Lower lobe of right lung (tissue), 2 donors: ENCODE results near the gene SYT17. TPM values are rescaled to one million over a fixed set of nuclear protein-coding genes. Genes with fewer than 3 reads are reported as not detected.

ENCODE experiments used
- ATAC-seq, 2 donors: fragments of 200-7000 bp; cut with Tn5 transposase; one replicate each; pipeline ENCODE4 v1.9.1; 2020 to 2022; ENCODE audit warnings: mild to moderate bottlenecking in 2 of 2, moderate library complexity in 2 of 2
- DNase-seq: peaks from one replicate; pipeline ENCODE4 v3.0.0-alpha.2; 2020
- H3K27ac ChIP-seq: fragments of 200-600 bp; one replicate; pipeline ENCODE4 v1.8.0; 2022
- H3K27me3 ChIP-seq: fragments of 200-600 bp; one replicate; pipeline ENCODE4 v1.8.0; 2022; ENCODE audit warnings: low read depth
- H3K36me3 ChIP-seq: fragments of 200-600 bp; one replicate; pipeline ENCODE4 v1.8.0; 2022; ENCODE audit warnings: mild to moderate bottlenecking
- H3K4me1 ChIP-seq: fragments of 200-600 bp; one replicate; pipeline ENCODE4 v1.8.0; 2022
- H3K4me3 ChIP-seq: fragments of 200-600 bp; one replicate; pipeline ENCODE4 v1.8.0; 2022; ENCODE audit warnings: mild to moderate bottlenecking
- H3K9me3 ChIP-seq: fragments of 200-600 bp; one replicate; pipeline ENCODE4 v1.8.0; 2022
- intact Hi-C: fragments of 100-400 bp; cut with DNase I; formaldehyde crosslinking; loops from one replicate; pipeline ENCODE4 v1.11.0; 2022
- total RNA-seq: library from RNA; stranded (reverse); fragmentation: NEBNext Ultra II Directional; extraction: Animal tissue kit (Norgen Biotek cat#: 25700); gene quantifications from one replicate; pipeline ENCODE4 v1.2.1, GENCODE V29; 2021
- TF ChIP-seq, protein P1 (sequence below): fragments of 200-600 bp; IDR thresholded peaks from one replicate; pipeline ENCODE4 v1.8.0; 2022; ENCODE audit warnings: antibody characterized with exemption, mild to moderate bottlenecking
- donor health status: DM: no; HTN: yes; CAD: no; lungs with severe emphysema.

SYT17 gene
- total RNA-seq, 1 donor from 2014 or later = 11.8 TPM

DNA sequence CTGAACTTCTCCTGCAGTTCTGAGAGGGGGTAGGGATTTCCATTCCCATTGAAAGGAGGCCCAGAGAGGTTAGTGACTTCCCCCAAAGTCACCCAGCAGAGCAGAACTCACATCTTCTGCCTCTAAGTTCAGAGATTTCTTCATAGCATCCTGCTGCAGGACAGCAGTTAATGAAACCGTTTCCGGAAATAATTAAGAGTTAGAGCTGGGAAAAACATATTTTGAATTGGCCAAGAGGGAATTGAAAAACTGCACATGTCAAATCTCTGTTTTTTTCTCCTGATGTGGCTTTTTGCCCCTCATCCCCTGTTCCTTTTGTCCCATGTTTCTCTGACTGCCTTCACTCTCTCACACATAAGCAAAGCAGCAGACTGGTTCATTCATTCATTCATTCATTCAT lies 27.6 kb upstream of the SYT17 start:
- intact Hi-C loops = no loop called here

DNA sequence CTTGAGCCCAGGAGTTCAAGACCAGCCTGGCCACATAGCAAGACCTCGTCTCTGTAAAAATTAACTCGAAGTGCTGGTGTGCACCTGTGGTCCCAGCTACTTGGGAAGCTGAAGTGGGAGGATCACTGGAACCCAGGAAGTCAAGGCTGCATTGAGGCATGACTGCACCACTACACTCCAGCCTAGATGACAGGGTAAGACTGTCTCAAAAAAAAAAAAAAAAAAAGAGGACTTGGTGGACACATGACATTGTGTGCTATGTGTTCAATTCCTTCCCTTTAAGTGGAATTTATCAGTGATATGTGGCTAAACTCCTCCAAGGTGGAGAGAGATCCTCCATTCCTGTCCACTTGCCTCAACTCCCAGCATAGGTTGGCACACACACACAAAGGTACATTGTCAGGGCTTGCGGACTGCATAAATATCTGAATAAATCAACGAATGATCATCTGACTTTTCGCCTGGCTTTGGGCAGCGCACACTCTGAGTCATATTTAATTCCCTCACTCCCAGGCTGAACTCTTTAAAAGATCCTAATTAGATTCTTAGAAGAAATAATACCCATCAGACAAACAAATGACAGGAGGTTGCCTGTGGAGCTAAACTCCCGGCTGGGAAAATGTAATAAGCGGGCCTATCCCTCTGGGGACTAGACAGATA lies 25.0 kb upstream of the SYT17 start:
- ATAC-seq (no peak), DNase-seq (no peak)
- H3K9me3 ChIP-seq = no peaks in the 10 kb centered on the region
- no peaks in the 10 kb centered on the region for H3K27me3 ChIP-seq
- intact Hi-C loops = no loop called here
- TF ChIP-seq, protein P1, sequence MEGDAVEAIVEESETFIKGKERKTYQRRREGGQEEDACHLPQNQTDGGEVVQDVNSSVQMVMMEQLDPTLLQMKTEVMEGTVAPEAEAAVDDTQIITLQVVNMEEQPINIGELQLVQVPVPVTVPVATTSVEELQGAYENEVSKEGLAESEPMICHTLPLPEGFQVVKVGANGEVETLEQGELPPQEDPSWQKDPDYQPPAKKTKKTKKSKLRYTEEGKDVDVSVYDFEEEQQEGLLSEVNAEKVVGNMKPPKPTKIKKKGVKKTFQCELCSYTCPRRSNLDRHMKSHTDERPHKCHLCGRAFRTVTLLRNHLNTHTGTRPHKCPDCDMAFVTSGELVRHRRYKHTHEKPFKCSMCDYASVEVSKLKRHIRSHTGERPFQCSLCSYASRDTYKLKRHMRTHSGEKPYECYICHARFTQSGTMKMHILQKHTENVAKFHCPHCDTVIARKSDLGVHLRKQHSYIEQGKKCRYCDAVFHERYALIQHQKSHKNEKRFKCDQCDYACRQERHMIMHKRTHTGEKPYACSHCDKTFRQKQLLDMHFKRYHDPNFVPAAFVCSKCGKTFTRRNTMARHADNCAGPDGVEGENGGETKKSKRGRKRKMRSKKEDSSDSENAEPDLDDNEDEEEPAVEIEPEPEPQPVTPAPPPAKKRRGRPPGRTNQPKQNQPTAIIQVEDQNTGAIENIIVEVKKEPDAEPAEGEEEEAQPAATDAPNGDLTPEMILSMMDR = no peak
- H3K36me3 ChIP-seq = no peaks in the 10 kb centered on the region
- H3K27ac ChIP-seq = no peak overlapping the region
- peaks cover 23% of the 10 kb centered on the region for H3K4me1 ChIP-seq
- H3K4me3 ChIP-seq = no peak overlapping the region

More for the DNA sequence above, 27.6 kb upstream of the SYT17 start:
- TF ChIP-seq, protein P1 = no peak
- no peaks in the 10 kb centered on the region for H3K9me3 ChIP-seq
- no peak overlapping the region for H3K27ac ChIP-seq
- no peak overlapping the region for H3K4me3 ChIP-seq
- no peaks in the 10 kb centered on the region for H3K27me3 ChIP-seq
- peaks cover 50% of the 10 kb centered on the region for H3K4me1 ChIP-seq
- H3K36me3 ChIP-seq = no peaks in the 10 kb centered on the region
- no peak for DNase-seq
- no peak for ATAC-seq

GRCh38 chr16:19143599-19143956 lies 24.5 kb upstream of the SYT17 start:
- intact Hi-C loops = no loop called here
- Histone ChIP-seq H3K27ac (no peak overlapping the region), H3K4me3 (no peak overlapping the region), H3K36me3 (no peaks in the 10 kb centered on the region), H3K9me3 (no peaks in the 10 kb centered on the region), H3K4me1 (peaks cover 21% of the 10 kb centered on the region), H3K27me3 (no peaks in the 10 kb centered on the region)
- no peak for DNase-seq
- no peak for ATAC-seq
- TF ChIP-seq, protein P1 = no peak

GRCh38 chr16:19145010-19145409 lies 23.0 kb upstream of the SYT17 start:
- Histone ChIP-seq H3K27ac (no peak overlapping the region), H3K27me3 (no peaks in the 10 kb centered on the region), H3K9me3 (no peaks in the 10 kb centered on the region), H3K4me3 (no peak overlapping the region), H3K36me3 (no peaks in the 10 kb centered on the region), H3K4me1 (peaks cover 8% of the 10 kb centered on the region)
- DNase-seq (no peak), ATAC-seq (no peak)
- intact Hi-C loops = no loop called here
- TF ChIP-seq, protein P1 = no peak

DNA sequence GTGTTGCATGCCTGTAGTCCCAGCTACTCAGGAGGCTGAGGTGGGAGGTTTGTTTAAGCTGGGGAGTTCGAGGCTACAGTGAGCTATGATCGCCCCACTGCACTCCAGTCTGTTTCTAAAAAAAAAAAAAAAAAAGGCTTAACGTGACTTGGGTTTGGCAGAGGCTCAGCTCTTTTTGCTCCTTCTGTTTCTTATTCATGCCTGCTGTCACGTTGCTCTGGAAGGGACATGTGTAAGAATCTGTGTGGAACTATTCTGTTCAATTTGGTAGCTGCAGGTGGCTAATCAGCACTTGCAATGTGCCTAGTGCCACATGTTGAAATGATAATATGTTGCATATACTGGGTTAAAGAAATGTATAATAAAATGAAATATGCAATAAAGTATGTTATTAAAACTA lies 20.9 kb upstream of the SYT17 start:
- no peak overlapping the region for H3K27ac ChIP-seq
- no peaks in the 10 kb centered on the region for H3K36me3 ChIP-seq
- intact Hi-C loops = no loop called here
- DNase-seq (no peak), ATAC-seq (no peak)
- H3K4me1 ChIP-seq = no peaks in the 10 kb centered on the region
- TF ChIP-seq, protein P1 = no peak
- no peak overlapping the region for H3K4me3 ChIP-seq
- H3K9me3 ChIP-seq = no peaks in the 10 kb centered on the region
- no peaks in the 10 kb centered on the region for H3K27me3 ChIP-seq

DNA sequence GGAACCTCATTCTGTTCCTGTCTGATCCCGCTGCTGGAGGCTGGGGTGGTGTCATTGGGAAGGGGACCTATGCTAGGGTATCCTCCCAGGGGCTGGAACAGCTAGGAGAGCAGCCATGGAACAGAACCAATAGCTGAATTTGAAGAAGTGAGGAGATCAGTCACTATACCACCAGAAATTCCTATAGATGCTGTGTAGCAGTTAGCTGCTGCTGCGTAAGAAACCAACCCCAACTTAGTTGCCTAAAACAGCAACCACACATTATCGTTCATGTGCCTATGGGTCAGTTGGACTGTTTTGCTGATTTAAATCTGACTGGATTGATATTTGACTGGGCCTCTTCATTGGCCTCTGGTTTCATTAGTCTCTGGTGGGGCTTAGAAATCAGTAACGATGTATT lies 20.4 kb upstream of the SYT17 start:
- no peaks in the 10 kb centered on the region for H3K27me3 ChIP-seq
- H3K4me1 ChIP-seq = no peaks in the 10 kb centered on the region
- H3K36me3 ChIP-seq = no peaks in the 10 kb centered on the region
- H3K27ac ChIP-seq = no peak overlapping the region
- no peak overlapping the region for H3K4me3 ChIP-seq
- H3K9me3 ChIP-seq = no peaks in the 10 kb centered on the region
- TF ChIP-seq, protein P1 = no peak
- ATAC-seq = no peak
- no peak for DNase-seq
- intact Hi-C loops = no loop called here
